ENCODE measurements around the gene L1CAM. TPM values are rescaled to one million over a fixed set of nuclear protein-coding genes. Genes with fewer than 3 reads are reported as not detected.

L1CAM gene
- total and polyA plus RNA-seq, 2 of the 8 experiments (the other 6 are each of a cell fraction or from before 2014, with no cell fraction given) = 11.0 to 43.0 TPM

DNA sequence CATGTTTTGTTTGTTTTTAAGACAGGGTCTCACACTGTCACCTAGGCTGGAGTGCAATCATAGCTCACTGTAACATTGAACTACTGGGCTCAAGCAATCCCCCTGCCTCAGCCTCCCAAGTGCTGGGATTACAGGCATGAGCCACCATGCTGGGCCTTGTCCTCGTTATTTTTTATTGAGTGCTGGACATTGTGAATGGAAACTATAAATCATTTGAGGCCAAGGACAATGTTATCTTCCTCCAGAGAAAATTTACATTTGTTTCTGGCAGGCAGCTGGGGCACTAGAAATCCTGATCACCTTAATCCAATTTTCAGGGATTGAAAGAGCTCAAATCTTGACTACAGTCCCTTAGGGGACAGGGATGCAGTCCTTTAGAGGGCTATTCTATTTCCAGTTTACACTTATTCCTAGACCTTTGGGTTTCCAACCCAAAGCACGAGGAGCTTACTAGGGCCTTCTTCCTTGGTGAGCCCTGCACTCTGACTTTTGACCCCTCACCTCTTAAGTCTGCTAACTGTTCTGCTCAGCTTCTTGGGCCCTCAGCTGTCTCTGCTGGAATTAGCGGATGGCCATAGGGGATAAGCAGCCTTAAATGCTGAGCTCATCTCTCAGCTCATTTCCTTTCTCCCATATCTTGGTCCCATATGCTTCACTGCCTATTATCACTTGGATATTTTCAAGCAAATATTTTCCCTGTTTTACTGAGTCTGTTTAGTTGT, 32.6 kb downstream of the L1CAM start:
- WGBS, 2 experiments (ENCODE audit: extremely low coverage in 1 of 2, insufficient coverage in 1 of 2, insufficient read length in 1 of 2, insufficient replicate concordance in 2 of 2, low coverage in 1 of 2, low lambda C conversion rate in 2 of 2, missing lambda C conversion rate in 1 of 2) = 69% methylated on average over 2 of the region's 3 CpGs; no CpG with 5 or more reads in 1 of the 2 experiments
- Histone ChIP-seq H2BK15ac (ENCODE audit: low read length) (no peak overlapping the region), H3K79me1 (ENCODE audit: low read depth, low read length) (no peaks in the 10 kb centered on the region), H4K20me1 (replicated peaks in 1 of 2; ENCODE audit: control insufficient read depth in 1 of 2, insufficient read depth in 2 of 2, low read length in 2 of 2) (no peaks in the 10 kb centered on the region), H4K8ac (ENCODE audit: extremely low read depth, insufficient read depth, low read length) (no peak overlapping the region), H3K14ac (ENCODE audit: insufficient read length) (no peak overlapping the region), H2AFZ (ENCODE audit: low read length) (no peak overlapping the region), H3K27ac (ENCODE audit: low read depth, low read length) (no peak overlapping the region), H3K56ac (replicated peaks; ENCODE audit: insufficient read length, low read depth, low read length) (no peak overlapping the region), H3K4me2 (ENCODE audit: insufficient read depth in 1 of 2, low read depth in 2 of 2, low read length in 2 of 2) (no peak overlapping the region), H2BK5ac (ENCODE audit: low read depth, low read length) (no peak overlapping the region), H3K36me3 (ENCODE audit: control insufficient read depth in 2 of 4, insufficient read depth in 4 of 4, low read length in 3 of 4) (no peaks in the 10 kb centered on the region), H2BK120ac (replicated peaks; ENCODE audit: low read depth, low read length) (no peak overlapping the region), H3K9ac (replicated peaks in 1 of 4; ENCODE audit: extremely low read depth in 1 of 4, low read depth in 3 of 4, low read length in 3 of 4) (no peak overlapping the region), H3K9me3 (ENCODE audit: insufficient read depth in 2 of 2, low read depth in 1 of 2, low read length in 1 of 2) (no peaks in the 10 kb centered on the region), H2BK12ac (ENCODE audit: low read depth, low read length) (no peak overlapping the region), H4K91ac (replicated peaks; ENCODE audit: insufficient read length, low read length) (no peak overlapping the region), H3K23me2 (ENCODE audit: low read depth, low read length) (no peaks in the 10 kb centered on the region), H4K5ac (ENCODE audit: insufficient read length, low read depth, low read length) (no peak overlapping the region), H2BK20ac (ENCODE audit: low read length) (no peak overlapping the region), H3K23ac (ENCODE audit: insufficient read length) (no peak overlapping the region), H3K4ac (replicated peaks; ENCODE audit: insufficient read length, low read depth, low read length) (no peak overlapping the region), H3K79me2 (ENCODE audit: control insufficient read depth in 1 of 2, insufficient read depth in 2 of 2, low read length in 2 of 2) (no peaks in the 10 kb centered on the region), H3K18ac (ENCODE audit: extremely low read depth, low read length) (no peak overlapping the region), H3K4me3 (ENCODE audit: extremely low read depth in 1 of 4, insufficient read depth in 2 of 4, low read depth in 3 of 4, low read length in 4 of 4) (no peak overlapping the region), H3K27me3 (replicated peaks in 1 of 4; ENCODE audit: control insufficient read depth in 3 of 4, extremely low read depth in 1 of 4, insufficient read depth in 3 of 4, low read length in 3 of 4) (no peaks in the 10 kb centered on the region; a peak in 1 of 7 replicates), H2AK5ac (ENCODE audit: low read depth, low read length) (no peak overlapping the region), H3K4me1 (replicated peaks in 1 of 4; ENCODE audit: control insufficient read depth in 3 of 4, insufficient read depth in 4 of 4, low read length in 3 of 4) (peaks cover 0 to 4% (median 0%) of the 10 kb centered on the region in 4 experiments; a peak in 1 of 7 replicates)
- ChIA-PET POLR2A (ENCODE audit: partially characterized antibody) (no interaction called here), CTCF (ENCODE audit: partially characterized antibody) (interaction anchor here (0.6 to 1.8 kb wide), 13 partner anchors 10 to 90 kb away, joined by 3 to 8 read pairs (median 3); partner anchors contain the start of gene PLXNB3)
- DNase-seq (ENCODE audit: low read depth in 1 of 2, low spot score in 2 of 2) (no peak), FAIRE-seq (no peak)
- TF ChIP-seq NANOG (IDR thresholded peaks at IDR 0.05; ENCODE audit: insufficient read depth, low read depth, low read length, poor library complexity, severe bottlenecking) (no peak), POLR2AphosphoS5 (IDR thresholded peaks at IDR 0.05; ENCODE audit: low read depth, low read length) (no peak), ZNF274 (IDR thresholded peaks at IDR 0.05; ENCODE audit: borderline replicate concordance, extremely low read depth, low read length) (no peak), SP1 (IDR thresholded peaks at IDR 0.05; ENCODE audit: low read depth, low read length) (no peak), POLR2A (IDR thresholded peaks at IDR 0.05; ENCODE audit: control extremely low read depth in 1 of 2, low read depth in 2 of 2, low read length in 2 of 2) (no peak), BACH1 (IDR thresholded peaks at IDR 0.05; ENCODE audit: low read length) (no peak), HDAC6 (IDR thresholded peaks at IDR 0.05; ENCODE audit: low read depth, low read length) (no peak), SRF (IDR thresholded peaks at IDR 0.05; ENCODE audit: low read depth, low read length) (no peak), SIRT6 (IDR thresholded peaks at IDR 0.05; ENCODE audit: low read length) (no peak), KDM5A (IDR thresholded peaks at IDR 0.05; ENCODE audit: low read length) (no peak)
- TF ChIP-seq, protein P1, sequence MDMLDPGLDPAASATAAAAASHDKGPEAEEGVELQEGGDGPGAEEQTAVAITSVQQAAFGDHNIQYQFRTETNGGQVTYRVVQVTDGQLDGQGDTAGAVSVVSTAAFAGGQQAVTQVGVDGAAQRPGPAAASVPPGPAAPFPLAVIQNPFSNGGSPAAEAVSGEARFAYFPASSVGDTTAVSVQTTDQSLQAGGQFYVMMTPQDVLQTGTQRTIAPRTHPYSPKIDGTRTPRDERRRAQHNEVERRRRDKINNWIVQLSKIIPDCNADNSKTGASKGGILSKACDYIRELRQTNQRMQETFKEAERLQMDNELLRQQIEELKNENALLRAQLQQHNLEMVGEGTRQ (IDR thresholded peaks at IDR 0.05; ENCODE audit: low read length) = no peak
- TF ChIP-seq, protein P2, sequence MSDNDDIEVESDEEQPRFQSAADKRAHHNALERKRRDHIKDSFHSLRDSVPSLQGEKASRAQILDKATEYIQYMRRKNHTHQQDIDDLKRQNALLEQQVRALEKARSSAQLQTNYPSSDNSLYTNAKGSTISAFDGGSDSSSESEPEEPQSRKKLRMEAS (IDR thresholded peaks at IDR 0.05) = no peak
